Kidney (tissue), 14 donors: Measurements from ENCODE around the gene PROK1. TPM values are rescaled to one million over a fixed set of nuclear protein-coding genes. Genes with fewer than 3 reads are reported as not detected.

Experiments
- DNase-seq, 5 donors: peaks; one replicate each; pipeline ENCODE4 v3.0.0-alpha.2; 2013 to 2020
- FAIRE-seq: peaks from 2 replicates; lab custom pipeline; 2012; peaks lifted over from hg19 to GRCh38; lab: Jason Lieb, UNC
- H3K27ac ChIP-seq, 2 donors: one replicate each; pipeline ENCODE4 v1.7.0; 2013; ENCODE audit warnings: low read depth in 2 of 2, low read length in 2 of 2, inconsistent platforms in 1 of 2
- H3K27me3 ChIP-seq: one replicate; pipeline ENCODE4 v1.7.1; 2013; ENCODE audit warnings: low read length, inconsistent platforms; ENCODE audit not compliant: control insufficient read depth, insufficient read depth
- H3K36me3 ChIP-seq, 3 donors: one replicate each; pipeline versions ENCODE4 v1.7.0 to v1.7.1; 2013; ENCODE audit warnings: low read length in 3 of 3, control low read depth in 1 of 3, inconsistent platforms in 1 of 3; ENCODE audit not compliant: insufficient read depth in 3 of 3, control insufficient read depth in 2 of 3
- H3K4me1 ChIP-seq, 3 donors: one replicate each; pipeline versions ENCODE4 v1.7.0 to v1.7.1; 2013; ENCODE audit warnings: low read length in 3 of 3, inconsistent platforms in 1 of 3, low read depth in 1 of 3; ENCODE audit not compliant: control insufficient read depth in 2 of 3, insufficient read depth in 2 of 3
- H3K4me3 ChIP-seq, 3 donors: one replicate each; pipeline versions ENCODE4 v1.7.0 to v1.8.1; 2013; ENCODE audit warnings: low read length in 3 of 3, control low read depth in 1 of 3, inconsistent platforms in 1 of 3
- H3K9ac ChIP-seq, 3 donors: one replicate each; pipeline versions ENCODE4 v1.7.0 to v1.7.1; 2013; ENCODE audit warnings: low read length in 3 of 3, control low read depth in 1 of 3, inconsistent platforms in 1 of 3
- H3K9me3 ChIP-seq, 3 donors: one replicate each; pipeline versions ENCODE4 v1.7.0 to v1.7.1; 2013; ENCODE audit warnings: low read length in 3 of 3, control low read depth in 1 of 3, inconsistent platforms in 1 of 3; ENCODE audit not compliant: control insufficient read depth in 2 of 3, insufficient read depth in 1 of 3
- CTCF ChIP-seq: IDR thresholded peaks from 3 replicates; pipeline ENCODE4 v1.5.1; 2012; ENCODE audit warnings: mild to moderate bottlenecking, moderate library complexity, borderline replicate concordance; ENCODE audit not compliant: insufficient read depth; ENCODE audit errors: extremely low read depth
- intact Hi-C: fragments of 100-400 bp; cut with DNase I; formaldehyde crosslinking; loops from one replicate; pipeline ENCODE4 v1.11.1; 2022
- polyA plus RNA-seq: library from polyadenylated mRNA; stranded (reverse); fragments of 350-450 nt; fragmentation: Illumina TruSeq; extraction: RNeasy Lipid Tissue Mini Kit (QIAGEN cat#74804); gene quantifications from one replicate; pipeline ENCODE4 v1.2.3, GENCODE V29; 2014; ENCODE audit warnings: low read depth, low replicate concordance; ENCODE audit not compliant: insufficient read depth
- total RNA-seq: library from RNA; stranded (reverse); fragmentation: NEBNext Ultra II Directional; extraction: Animal tissue kit (Norgen Biotek cat#: 25700); gene quantifications from one replicate; pipeline ENCODE4 v1.2.1, GENCODE V29; 2021
- donor health status: control.
- donor health status: control.
- donor health status: control.
- donor health status: control.
- donor health status: control.
- donor health status: DM: yes; HTN: yes; CAD: no.
- donor health status: Normal renal cell carcinoma (clear cell type).

The PROK1 gene
- total and polyA plus RNA-seq, 2 donors from 2014 or later: not detected

- Histone ChIP-seq H3K9ac (no peak overlapping the region), H3K4me3 (no peak overlapping the region), H3K4me1 (no peaks in the 10 kb centered on the region), H3K9me3 (no peaks in the 10 kb centered on the region), H3K27me3 (no peaks in the 10 kb centered on the region), H3K36me3 (no peaks in the 10 kb centered on the region), H3K27ac (no peak overlapping the region)
- no peak for TF ChIP-seq CTCF
- intact Hi-C loops: no loop called here
- FAIRE-seq (no peak), DNase-seq (peak in 1 of 5 donors; percentile 31)
Measured at GRCh38 chr1:110498270-110498669, 47.3 kb downstream of the PROK1 start.

GRCh38 chr1:110501488-110502132, 50.7 kb downstream of the PROK1 start:
- FAIRE-seq: no peak
- no peak for TF ChIP-seq CTCF
- DNase-seq: no peak

DNA sequence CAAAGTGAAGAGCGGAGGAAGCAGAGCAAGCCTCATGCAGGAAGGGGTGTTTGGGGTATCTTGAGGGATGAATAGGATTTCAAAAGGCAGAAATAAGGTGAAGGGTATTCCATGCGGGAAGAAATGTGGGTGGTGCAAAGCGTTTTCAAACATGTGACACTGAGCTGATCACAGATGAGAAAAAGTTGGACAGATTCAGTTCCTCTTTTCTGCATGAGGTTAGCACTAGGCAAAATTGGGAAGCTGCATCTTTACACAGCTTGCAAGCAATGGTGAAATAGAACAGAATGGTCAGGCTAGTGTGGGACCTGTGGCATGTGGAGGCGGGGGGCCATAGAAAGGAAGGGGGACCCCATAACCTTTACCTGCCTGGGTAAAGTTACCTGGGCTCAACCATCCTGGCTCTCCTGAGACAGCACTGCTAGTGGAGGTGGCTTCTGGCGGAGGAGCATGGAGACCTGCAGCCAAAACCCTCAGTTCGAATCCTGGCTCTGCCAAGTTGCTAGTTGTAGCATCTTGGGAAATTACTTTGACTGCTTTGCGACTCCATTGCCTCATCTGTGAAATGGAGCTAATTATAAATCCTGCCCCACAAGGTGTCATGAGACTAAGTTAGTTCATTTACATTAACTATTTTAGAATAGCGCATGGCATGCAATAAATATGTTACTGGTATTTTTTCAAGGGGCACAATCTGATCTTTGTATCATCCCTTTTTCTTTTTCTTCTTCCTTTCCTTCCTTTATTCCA, 51.6 kb downstream of the PROK1 start:
- no peaks in the 10 kb centered on the region for H3K36me3 ChIP-seq
- intact Hi-C loops: no loop called here
- FAIRE-seq (no peak), DNase-seq (peak in 1 of 5 donors; percentile 26)
- H3K27me3 ChIP-seq: no peaks in the 10 kb centered on the region
- TF ChIP-seq CTCF: no peak
- no peaks in the 10 kb centered on the region for H3K4me1 ChIP-seq
- no peak overlapping the region for H3K9ac ChIP-seq
- H3K9me3 ChIP-seq: no peaks in the 10 kb centered on the region
- H3K27ac ChIP-seq: no peak overlapping the region
- H3K4me3 ChIP-seq: no peak overlapping the region

More at GRCh38 chr1:110501488-110502132, 50.7 kb downstream of the PROK1 start:
- Histone ChIP-seq H3K4me1 (no peaks in the 10 kb centered on the region), H3K4me3 (no peak overlapping the region), H3K36me3 (no peaks in the 10 kb centered on the region), H3K27ac (no peak overlapping the region), H3K9me3 (no peaks in the 10 kb centered on the region), H3K9ac (no peak overlapping the region), H3K27me3 (no peaks in the 10 kb centered on the region)
- intact Hi-C loops: no loop called here
